A549 (cell line): ENCODE data around the gene PLOD2. TPM values are rescaled to one million over a fixed set of nuclear protein-coding genes. Genes with fewer than 3 reads are reported as not detected.

Experiments
- ATAC-seq, 2 experiments: fragments of 200-7000 bp in 1 of 2; fragments of >200 bp in 1 of 2; cut with Nextera tagmentation in 1 of 2; cut with Tn5 transposase in 1 of 2; 3 replicates each; pipeline versions ENCODE4 v1.8.0 to v1.9.1; 2018 to 2020; ENCODE audit warnings: mild to moderate bottlenecking in 1 of 2, moderate library complexity in 1 of 2
- CTCF ChIA-PET: fragments of 300-600 bp; sonication (Branson Sonifier 250); formaldehyde crosslinking; extraction: SDS; loops from one replicate; lab custom pipeline; 2021; ENCODE audit warnings: antibody characterized with exemption, inconsistent platforms; lab: Yijun Ruan, JAX
- POLR2A ChIA-PET: fragments of 350-600 bp; formaldehyde crosslinking; extraction: SDS; loops from one replicate; lab custom pipeline; 2021; ENCODE audit warnings: antibody characterized with exemption, inconsistent platforms; lab: Yijun Ruan, JAX
- DNase-seq, 2 experiments: peaks; one replicate each; pipeline versions ENCODE4 v3.0.0 to v3.0.0-alpha.2; 2011 to 2016; ENCODE audit warnings: low read depth in 1 of 2, low spot score in 1 of 2
- FAIRE-seq: peaks from 2 replicates; lab custom pipeline; 2011; peaks lifted over from hg19 to GRCh38; lab: Jason Lieb, UNC
- H3K27ac ChIP-seq, 2 experiments: fragments of >200 bp; sonication (Bioruptor Twin); formaldehyde crosslinking; 3 replicates each; pipeline ENCODE4 v1.5.1; 2016 to 2017
- H3K4me1 ChIP-seq: fragments of >200 bp; sonication (Bioruptor Twin); formaldehyde crosslinking; 3 replicates; pipeline ENCODE4 v1.6.1; 2016
- H3K4me2 ChIP-seq: fragments of >200 bp; sonication (Bioruptor Twin); formaldehyde crosslinking; 3 replicates; pipeline ENCODE4 v1.6.1; 2016
- H3K4me3 ChIP-seq: fragments of >200 bp; sonication (Bioruptor Twin); formaldehyde crosslinking; 3 replicates; pipeline ENCODE4 v1.5.1; 2016
- H3K9me3 ChIP-seq: fragments of >200 bp; sonication (Bioruptor Twin); formaldehyde crosslinking; 3 replicates; pipeline ENCODE4 v1.6.1; 2016
- CBX2 ChIP-seq: fragments of 200-600 bp; sonication (generic); IDR thresholded peaks from 2 replicates; pipeline ENCODE4 v1.6.1; 2016; ENCODE audit warnings: low read depth, mild to moderate bottlenecking, borderline replicate concordance
- CBX8 ChIP-seq: fragments of 200-600 bp; sonication (generic); IDR thresholded peaks from 2 replicates; pipeline ENCODE4 v1.6.1; 2016
- CHD2 ChIP-seq: fragments of 150-350 bp; IDR thresholded peaks from 2 replicates; pipeline ENCODE4 v1.6.1; 2014; ENCODE audit warnings: low read length; ENCODE audit not compliant: partially characterized antibody
- CHD4 ChIP-seq: fragments of 200-600 bp; sonication (generic); IDR thresholded peaks from 2 replicates; pipeline ENCODE4 v1.6.1; 2016; ENCODE audit warnings: antibody characterized with exemption, mild to moderate bottlenecking, borderline replicate concordance
- EHF ChIP-seq: fragments of 250-450 bp; sonication (Bioruptor Pico); IDR thresholded peaks from 2 replicates; pipeline ENCODE4 v1.5.0; 2020; ENCODE audit warnings: mild to moderate bottlenecking
- FOSB ChIP-seq: fragments of 250-450 bp; sonication (Bioruptor Pico); IDR thresholded peaks from 2 replicates; pipeline ENCODE4 v1.5.0; 2020; ENCODE audit warnings: mild to moderate bottlenecking, moderate library complexity
- FOSL2 ChIP-seq, 2 experiments: fragments of 450-650 bp in 1 of 2; fragments of >200 bp in 1 of 2; sonication (Bioruptor Twin) in 1 of 2; formaldehyde crosslinking; IDR thresholded peaks; 2 replicates each; pipeline versions ENCODE4 v1.5.0 to v1.6.1; 2016 to 2020; ENCODE audit warnings: mild to moderate bottlenecking in 1 of 2, moderate library complexity in 1 of 2
- HEYL ChIP-seq: fragments of 250-450 bp; sonication (Bioruptor Pico); IDR thresholded peaks from 2 replicates; pipeline ENCODE4 v1.8.0; 2021; ENCODE audit warnings: mild to moderate bottlenecking, moderate library complexity
- HOXB13 ChIP-seq: fragments of 250-450 bp; sonication (Bioruptor Pico); IDR thresholded peaks from 2 replicates; pipeline ENCODE4 v1.5.0; 2020; ENCODE audit warnings: low read depth, mild to moderate bottlenecking, moderate library complexity
- HOXB5 ChIP-seq: fragments of 250-450 bp; sonication (Bioruptor Pico); IDR thresholded peaks from 2 replicates; pipeline ENCODE4 v1.5.0; 2020; ENCODE audit warnings: mild to moderate bottlenecking, moderate library complexity
- JUNB ChIP-seq: fragments of >200 bp; sonication (Bioruptor Twin); formaldehyde crosslinking; IDR thresholded peaks from 2 replicates; pipeline ENCODE4 v1.6.1; 2016
- MAZ ChIP-seq: fragments of 150-350 bp; IDR thresholded peaks from 2 replicates; pipeline ENCODE4 v1.6.1; 2014; ENCODE audit warnings: antibody characterized with exemption, low read depth, low read length, borderline replicate concordance
- MYC ChIP-seq: IDR thresholded peaks from 2 replicates; pipeline ENCODE4 v1.6.1; 2012; ENCODE audit warnings: mild to moderate bottlenecking, inconsistent platforms, low read length, improper control_type of control experiment, borderline replicate concordance
- NPAS2 ChIP-seq: fragments of 250-450 bp; sonication (Bioruptor Pico); IDR thresholded peaks from 2 replicates; pipeline ENCODE4 v1.8.0; 2022; ENCODE audit warnings: mild to moderate bottlenecking, moderate library complexity, borderline replicate concordance
- PHF8 ChIP-seq: fragments of 200-600 bp; sonication (generic); IDR thresholded peaks from 2 replicates; pipeline ENCODE4 v1.6.1; 2016; ENCODE audit warnings: low read depth, mild to moderate bottlenecking, antibody characterized with exemption, moderate library complexity, borderline replicate concordance
- POLR2A ChIP-seq: IDR thresholded peaks from 2 replicates; pipeline ENCODE4 v1.6.1; 2012; ENCODE audit warnings: mild to moderate bottlenecking, low read length
- RAD21 ChIP-seq, 2 experiments: fragments of >200 bp in 1 of 2; sonication (Bioruptor Twin) in 1 of 2; formaldehyde crosslinking in 1 of 2; IDR thresholded peaks in 1 of 2; conservative IDR thresholded peaks in 1 of 2; 2 replicates in 1 of 2; 3 replicates in 1 of 2; pipeline ENCODE4 v1.6.1; 2012 to 2018; ENCODE audit warnings: inconsistent platforms in 1 of 2
- RARB ChIP-seq: fragments of 250-450 bp; sonication (Bioruptor Pico); IDR thresholded peaks from 2 replicates; pipeline ENCODE4 v1.8.0; 2021; ENCODE audit warnings: mild to moderate bottlenecking, moderate library complexity
- RCOR1 ChIP-seq: fragments of 150-350 bp; IDR thresholded peaks from 2 replicates; pipeline ENCODE4 v1.6.1; 2014; ENCODE audit warnings: antibody characterized with exemption, low read length, low read depth
- TP53 ChIP-seq: fragments of 250-450 bp; sonication (Bioruptor Pico); IDR thresholded peaks from 2 replicates; pipeline ENCODE4 v1.5.0; 2021; ENCODE audit warnings: mild to moderate bottlenecking, moderate library complexity
- ZC3H11A ChIP-seq: fragments of 450-650 bp; IDR thresholded peaks from 2 replicates; pipeline ENCODE4 v1.6.1; 2014; ENCODE audit warnings: antibody characterized with exemption, mild to moderate bottlenecking
- ZFP36 ChIP-seq: fragments of 450-650 bp; IDR thresholded peaks from 2 replicates; pipeline ENCODE4 v1.6.1; 2014; ENCODE audit warnings: borderline replicate concordance; ENCODE audit not compliant: partially characterized antibody
- ZSCAN20 ChIP-seq: fragments of 250-450 bp; sonication (Bioruptor Pico); IDR thresholded peaks from 2 replicates; pipeline ENCODE4 v1.8.0; 2022; ENCODE audit warnings: mild to moderate bottlenecking, moderate library complexity
- WGBS: methylation state at CpG from one replicate; pipeline ENCODE4 v1.1.6; 2017; ENCODE audit errors: missing lambda C conversion rate; 5-methylcytosine and 5-hydroxymethylcytosine counted together
- polyA plus RNA-seq, 4 experiments: library from polyadenylated mRNA; depleted of rRNA in 3 of 4; stranded (reverse); fragments of >200 nt; fragmentation: RNase III in 1 of 4; extraction: RNeasy Plus Mini Kit Qiagen cat#74134 plus additional on column Dnase treatment in 1 of 4; gene quantifications; 2 replicates in 3 of 4; 3 replicates in 1 of 4; pipeline ENCODE4 v1.2.3, GENCODE V29; 2011 to 2017
- TF ChIP-seq, protein P1 (sequence below): fragments of 450-650 bp; IDR thresholded peaks from 2 replicates; pipeline ENCODE4 v1.6.1; 2014; ENCODE audit warnings: antibody characterized with exemption
- TF ChIP-seq, protein P2 (sequence below): fragments of >200 bp; sonication (Bioruptor Twin); formaldehyde crosslinking; IDR thresholded peaks from 3 replicates; pipeline ENCODE4 v1.5.1; 2016
- TF ChIP-seq, protein P3 (sequence below): fragments of >200 bp; sonication (Bioruptor Twin); formaldehyde crosslinking; IDR thresholded peaks from 3 replicates; pipeline ENCODE4 v1.6.1; 2016

PLOD2 gene
- polyA plus RNA-seq, 2 of the 4 experiments (the other 2 are of a cell fraction): 159 to 174 TPM

DNA sequence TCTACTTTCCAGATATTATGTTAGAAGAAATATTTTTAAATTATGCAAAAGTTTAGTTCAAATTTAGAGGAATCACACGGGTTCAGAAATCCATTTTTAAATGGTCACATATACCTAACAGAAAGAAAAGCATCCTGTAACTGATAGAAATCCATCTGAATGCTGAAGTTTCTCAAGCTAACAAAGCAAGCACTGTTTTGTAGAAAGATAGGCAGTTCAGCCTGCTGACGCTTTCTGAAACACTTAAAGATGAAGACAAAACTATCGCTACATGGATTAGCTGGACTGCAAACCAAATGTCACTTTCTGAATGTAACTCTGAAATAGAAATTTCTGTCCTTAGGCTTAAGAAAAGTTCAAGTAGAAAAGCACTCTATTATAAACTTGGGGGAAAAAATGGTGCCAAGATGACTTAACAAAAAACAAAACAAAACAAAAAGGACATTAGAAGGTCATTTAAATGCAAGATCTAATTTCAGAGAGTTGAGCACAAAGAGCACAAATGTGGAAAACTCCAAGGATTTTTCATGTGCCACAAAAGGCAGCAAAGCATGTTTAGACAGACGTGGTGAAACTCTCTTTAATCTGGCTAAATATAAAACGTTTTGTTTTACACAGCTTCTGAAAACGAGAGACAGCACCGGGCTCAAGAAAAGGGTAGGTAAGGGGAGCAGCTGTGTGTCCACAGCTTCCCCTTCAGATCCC is 1.2 kb downstream of the PLOD2 start:
- Histone ChIP-seq H3K27ac (peak overlapping the region; percentile 87 to 97), H3K4me1 (peaks cover 67% of the 10 kb centered on the region), H3K4me2 (peak overlapping the region; percentile 97), H3K4me3 (peak overlapping the region; percentile 90), H3K9me3 (no peaks in the 10 kb centered on the region)
- ChIA-PET POLR2A (interaction anchor here (0.6 to 2.5 kb wide), 9 partner anchors 17 to 385 kb away, joined by 3 to 23 read pairs (median 9); partner anchors contain the start of gene PLSCR1), CTCF (interaction anchor here (0.5 to 4.5 kb wide), 18 partner anchors 9 to 418 kb away, joined by 3 to 34 read pairs (median 4); no protein-coding TSS in a partner anchor)
- 2% methylated on average over 7 of the region's 7 CpGs for WGBS
- FAIRE-seq (peak; percentile 59), ATAC-seq (no peak), DNase-seq (no peak)
- TF ChIP-seq JUNB: no peak
- no peak for TF ChIP-seq POLR2A
- TF ChIP-seq RAD21 (conservative IDR thresholded peaks at IDR 0.05 in 1 of 2, IDR thresholded peaks at IDR 0.05 in 1 of 2): no peak; a peak in 1 of 5 replicates

DNA sequence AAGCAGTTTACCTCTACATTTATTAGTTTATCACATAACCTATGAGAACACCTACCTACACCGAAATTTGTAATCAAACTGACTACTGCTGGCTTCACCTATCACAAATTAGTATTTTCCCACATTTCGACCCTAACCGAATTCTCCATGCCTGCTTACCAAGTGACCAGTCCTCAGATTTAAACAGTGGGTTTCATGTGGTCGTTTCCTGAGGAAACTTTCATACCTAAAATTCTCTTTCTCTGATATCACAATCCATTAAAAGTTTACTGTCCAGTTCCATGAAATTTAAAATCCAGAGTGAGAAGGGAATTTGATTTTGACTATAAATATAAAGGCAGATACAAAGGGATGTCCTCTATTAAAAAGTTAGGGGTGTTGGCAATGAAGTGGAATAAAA is 1.9 kb downstream of the PLOD2 start:
- Histone ChIP-seq H3K4me2 (peak overlapping the region; percentile 97), H3K4me1 (peaks cover 67% of the 10 kb centered on the region), H3K4me3 (peak overlapping the region; percentile 90), H3K9me3 (no peaks in the 10 kb centered on the region), H3K27ac (peak overlapping the region; percentile 78 to 87)
- no peak for ATAC-seq
- 5% methylated on average over 4 of the region's 4 CpGs for WGBS
- ChIA-PET CTCF (interaction anchor here (0.7 to 4.5 kb wide), 8 partner anchors 10 to 419 kb away, joined by 3 to 34 read pairs (median 4); no protein-coding TSS in a partner anchor), POLR2A (interaction anchor here (0.7 to 2.5 kb wide), 4 partner anchors 8 to 347 kb away, joined by 3 to 9 read pairs (median 4); no protein-coding TSS in a partner anchor)
- no peak for FAIRE-seq
- no peak for TF ChIP-seq MYC
- TF ChIP-seq CHD2: no peak
- TF ChIP-seq, protein P1, sequence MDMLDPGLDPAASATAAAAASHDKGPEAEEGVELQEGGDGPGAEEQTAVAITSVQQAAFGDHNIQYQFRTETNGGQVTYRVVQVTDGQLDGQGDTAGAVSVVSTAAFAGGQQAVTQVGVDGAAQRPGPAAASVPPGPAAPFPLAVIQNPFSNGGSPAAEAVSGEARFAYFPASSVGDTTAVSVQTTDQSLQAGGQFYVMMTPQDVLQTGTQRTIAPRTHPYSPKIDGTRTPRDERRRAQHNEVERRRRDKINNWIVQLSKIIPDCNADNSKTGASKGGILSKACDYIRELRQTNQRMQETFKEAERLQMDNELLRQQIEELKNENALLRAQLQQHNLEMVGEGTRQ: no peak
- TF ChIP-seq TP53 (CRISPR knock-in tag): no peak
- TF ChIP-seq, protein P2, sequence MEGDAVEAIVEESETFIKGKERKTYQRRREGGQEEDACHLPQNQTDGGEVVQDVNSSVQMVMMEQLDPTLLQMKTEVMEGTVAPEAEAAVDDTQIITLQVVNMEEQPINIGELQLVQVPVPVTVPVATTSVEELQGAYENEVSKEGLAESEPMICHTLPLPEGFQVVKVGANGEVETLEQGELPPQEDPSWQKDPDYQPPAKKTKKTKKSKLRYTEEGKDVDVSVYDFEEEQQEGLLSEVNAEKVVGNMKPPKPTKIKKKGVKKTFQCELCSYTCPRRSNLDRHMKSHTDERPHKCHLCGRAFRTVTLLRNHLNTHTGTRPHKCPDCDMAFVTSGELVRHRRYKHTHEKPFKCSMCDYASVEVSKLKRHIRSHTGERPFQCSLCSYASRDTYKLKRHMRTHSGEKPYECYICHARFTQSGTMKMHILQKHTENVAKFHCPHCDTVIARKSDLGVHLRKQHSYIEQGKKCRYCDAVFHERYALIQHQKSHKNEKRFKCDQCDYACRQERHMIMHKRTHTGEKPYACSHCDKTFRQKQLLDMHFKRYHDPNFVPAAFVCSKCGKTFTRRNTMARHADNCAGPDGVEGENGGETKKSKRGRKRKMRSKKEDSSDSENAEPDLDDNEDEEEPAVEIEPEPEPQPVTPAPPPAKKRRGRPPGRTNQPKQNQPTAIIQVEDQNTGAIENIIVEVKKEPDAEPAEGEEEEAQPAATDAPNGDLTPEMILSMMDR: no peak
- no peak for TF ChIP-seq CBX8
- no peak for TF ChIP-seq EHF (CRISPR knock-in tag)
- no peak for TF ChIP-seq ZC3H11A
- no peak for TF ChIP-seq MAZ
- TF ChIP-seq, protein P3, sequence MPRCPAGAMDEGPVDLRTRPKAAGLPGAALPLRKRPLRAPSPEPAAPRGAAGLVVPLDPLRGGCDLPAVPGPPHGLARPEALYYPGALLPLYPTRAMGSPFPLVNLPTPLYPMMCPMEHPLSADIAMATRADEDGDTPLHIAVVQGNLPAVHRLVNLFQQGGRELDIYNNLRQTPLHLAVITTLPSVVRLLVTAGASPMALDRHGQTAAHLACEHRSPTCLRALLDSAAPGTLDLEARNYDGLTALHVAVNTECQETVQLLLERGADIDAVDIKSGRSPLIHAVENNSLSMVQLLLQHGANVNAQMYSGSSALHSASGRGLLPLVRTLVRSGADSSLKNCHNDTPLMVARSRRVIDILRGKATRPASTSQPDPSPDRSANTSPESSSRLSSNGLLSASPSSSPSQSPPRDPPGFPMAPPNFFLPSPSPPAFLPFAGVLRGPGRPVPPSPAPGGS: no peak
- no peak for TF ChIP-seq CHD4
- no peak for DNase-seq

DNA sequence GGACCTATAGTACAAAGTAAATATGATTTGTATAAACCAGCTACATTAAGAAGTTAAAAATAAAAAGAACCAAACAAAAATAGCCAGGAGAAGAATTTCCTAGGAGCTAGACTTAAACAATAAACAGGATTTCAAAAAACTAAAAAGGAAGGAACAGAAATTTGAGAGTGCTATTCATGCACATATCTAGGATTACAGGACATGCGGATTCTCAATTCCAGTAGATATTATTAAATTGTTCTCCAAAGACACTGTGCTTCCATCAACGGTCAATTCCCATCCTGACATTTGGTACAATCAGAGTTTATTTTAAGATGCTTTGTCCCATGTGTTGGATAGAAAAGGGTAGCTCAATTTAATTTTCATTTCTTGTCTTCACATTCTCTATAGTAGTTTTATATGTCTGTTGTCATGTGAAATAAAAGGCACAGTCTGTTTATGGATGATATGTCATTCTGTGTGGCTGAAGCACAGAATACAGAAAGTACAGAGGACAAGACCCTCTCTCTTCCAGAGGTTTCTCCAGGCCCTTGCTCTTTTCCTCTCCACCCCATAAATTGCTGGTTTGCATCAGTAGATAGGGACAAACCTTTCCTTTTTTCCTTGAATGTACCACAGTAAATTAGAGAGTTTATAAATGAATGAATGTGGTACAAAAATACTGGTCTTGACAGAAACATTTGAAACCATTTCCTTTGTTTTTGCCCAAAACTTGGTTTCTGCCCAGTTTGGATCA is 3.5 kb downstream of the PLOD2 start:
- 45% methylated on average over 2 of the region's 2 CpGs for WGBS
- no peak for FAIRE-seq
- CTCF ChIA-PET: interaction anchor here (0.8 to 3.1 kb wide), 7 partner anchors 13 to 31 kb away, joined by 3 to 15 read pairs (median 3); no protein-coding TSS in a partner anchor
- peak overlapping the region; percentile 78 to 87 for H3K27ac ChIP-seq
- no peaks in the 10 kb centered on the region for H3K9me3 ChIP-seq
- peaks cover 72% of the 10 kb centered on the region for H3K4me1 ChIP-seq
- ATAC-seq: no peak
- H3K4me3 ChIP-seq: peak overlapping the region; percentile 90
- POLR2A ChIA-PET: interaction anchor here (0.7 to 1.5 kb wide), 2 partner anchors 9 kb away, joined by 3 read pairs; no protein-coding TSS in a partner anchor
- H3K4me2 ChIP-seq: peak overlapping the region; percentile 97
- DNase-seq: no peak
- no peak for TF ChIP-seq ZFP36
- no peak for TF ChIP-seq NPAS2 (CRISPR knock-in tag)
- no peak for TF ChIP-seq FOSB (CRISPR knock-in tag)
- no peak for TF ChIP-seq ZSCAN20 (CRISPR knock-in tag)
- TF ChIP-seq HOXB13 (CRISPR knock-in tag): no peak
- TF ChIP-seq RCOR1: no peak
- no peak for TF ChIP-seq HOXB5 (CRISPR knock-in tag)
- TF ChIP-seq PHF8: no peak
- no peak for TF ChIP-seq JUNB
- TF ChIP-seq CBX2: no peak
- no peak for TF ChIP-seq HEYL (CRISPR knock-in tag)
- no peak for TF ChIP-seq FOSL2 (IDR thresholded peaks at IDR 0.05)
- no peak for TF ChIP-seq FOSL2 (CRISPR knock-in tag; IDR thresholded peaks at IDR 0.05)
- no peak for TF ChIP-seq RARB
- TF ChIP-seq RAD21 (conservative IDR thresholded peaks at IDR 0.05 in 1 of 2, IDR thresholded peaks at IDR 0.05 in 1 of 2): no peak
